GM21528 (cell line): ENCODE data around the gene CAPN10.
"Not testable (repeated sequence)": the region's sequence is repeated elsewhere in the genome, so short reads cannot be mapped to it uniquely, and the experiment has no call there.

Experiments used
- ATAC-seq: cut with Tn5 transposase; IDR thresholded peaks from one replicate; pipeline ENCODE4 v1.9.1; 2021; ENCODE audit warnings: mild to moderate bottlenecking, moderate library complexity; ENCODE audit not compliant: unreplicated experiment, low FRiP score

The CAPN10 gene

GRCh38 chr2:240561325-240561971 lies 25.1 kb upstream of the CAPN10 start:
- ATAC-seq, result peak; percentile 3

GRCh38 chr2:240563231-240563630 lies 23.3 kb upstream of the CAPN10 start:
- ATAC-seq, result not testable (repeated sequence)

- ATAC-seq, result no peak
Measured at GRCh38 chr2:240563951-240564560, 22.5 kb upstream of the CAPN10 start.

- no peak for ATAC-seq
Measured at GRCh38 chr2:240564561-240565332, 21.8 kb upstream of the CAPN10 start.

GRCh38 chr2:240565333-240566202 lies 21.0 kb upstream of the CAPN10 start:
- ATAC-seq, result peak; percentile 30

- ATAC-seq, result peak; percentile 40
Measured at GRCh38 chr2:240566203-240567136, 20.1 kb upstream of the CAPN10 start.

- ATAC-seq, result no peak
Measured at GRCh38 chr2:240567137-240567871, 19.2 kb upstream of the CAPN10 start.

GRCh38 chr2:240567872-240568677 lies 18.5 kb upstream of the CAPN10 start, which contains the start of gene RNPEPL1:
RNPEPL1 (plus strand) TSS chr2:240568484; CDS start chr2:240568587, 103 bp downstream.
- ATAC-seq, result peak; percentile 37

GRCh38 chr2:240568678-240569522 lies 17.6 kb upstream of the CAPN10 start:
- peak; percentile 9 for ATAC-seq

- ATAC-seq, result no peak
Measured at GRCh38 chr2:240569523-240569997, 17.0 kb upstream of the CAPN10 start.

- no peak for ATAC-seq
Measured at GRCh38 chr2:240569998-240570530, 16.5 kb upstream of the CAPN10 start.

GRCh38 chr2:240570531-240571313 lies 15.8 kb upstream of the CAPN10 start:
- ATAC-seq, result no peak

GRCh38 chr2:240571314-240571973 lies 15.1 kb upstream of the CAPN10 start:
- ATAC-seq, result no peak

GRCh38 chr2:240572141-240573031 lies 14.1 kb upstream of the CAPN10 start:
- ATAC-seq, result no peak
